Fibroblast of skin of left quadriceps (primary cell): ENCODE results near the gene CADPS2.
"Not testable (repeated sequence)": the region's sequence is repeated elsewhere in the genome, so short reads cannot be mapped to it uniquely, and the experiment has no call there.

Source experiments
- DNase-seq, 2 experiments: peaks; one replicate each; pipeline ENCODE4 v3.0.0-alpha.2; 2013; ENCODE audit warnings: low read depth in 2 of 2

The CADPS2 gene

DNA sequence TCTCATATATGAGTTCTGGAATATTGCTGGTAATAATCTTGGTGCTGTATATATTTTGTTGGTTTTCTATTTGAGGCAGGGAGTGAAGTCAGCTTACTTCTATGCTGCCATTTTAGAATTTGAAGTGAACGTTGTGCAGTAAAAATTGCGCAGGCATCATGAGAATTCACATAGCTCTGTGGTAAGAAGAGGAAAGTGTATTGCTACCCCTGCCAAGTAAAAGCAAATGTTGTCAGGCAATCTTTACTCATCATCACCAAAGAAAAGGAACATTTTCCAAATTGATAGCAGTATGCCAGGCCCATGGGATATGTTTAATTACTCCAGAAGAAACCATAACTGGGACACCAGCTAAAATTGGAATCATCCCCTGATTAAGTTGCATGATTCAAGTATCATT, 595.1 kb downstream of the CADPS2 start:
- DNase-seq: no peak

DNA sequence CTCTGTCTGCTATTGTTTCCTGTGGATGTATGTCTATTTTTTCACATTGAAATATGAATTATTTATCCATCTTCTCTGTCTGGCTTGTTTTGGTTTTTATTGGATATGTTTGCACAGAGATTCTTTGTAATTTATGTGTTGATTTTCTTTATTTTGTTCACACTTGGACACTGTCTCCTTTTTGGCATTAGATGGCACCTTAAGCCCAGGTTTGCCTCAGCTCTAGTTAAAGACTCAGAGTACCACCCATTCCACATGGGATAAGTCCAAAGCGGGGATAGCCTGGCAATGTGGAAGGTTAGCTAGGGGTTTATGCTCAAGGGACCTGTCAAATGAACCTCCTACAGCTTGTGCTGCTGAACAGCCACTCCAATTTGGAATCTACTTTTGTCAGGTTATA, 595.8 kb downstream of the CADPS2 start:
- no peak for DNase-seq

DNA sequence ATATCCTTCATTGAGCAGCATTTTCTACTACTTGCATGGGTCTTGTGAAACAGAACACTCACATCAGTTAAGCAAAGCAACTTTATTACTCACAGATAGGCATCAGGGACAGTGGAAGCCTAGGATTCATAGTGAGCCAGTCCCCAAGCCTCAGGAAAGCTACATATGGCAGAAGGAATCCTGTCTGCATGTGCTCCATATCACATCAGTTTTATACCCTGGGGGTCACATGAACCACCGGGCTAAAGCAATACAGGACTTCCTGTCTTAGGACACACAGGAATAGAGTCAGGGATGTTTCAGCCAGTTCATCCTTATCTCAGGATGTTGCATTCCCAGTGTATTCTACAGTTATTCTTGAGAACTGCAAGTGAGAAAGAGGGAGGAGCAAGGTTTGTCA, 596.8 kb downstream of the CADPS2 start:
- DNase-seq: no peak

DNA sequence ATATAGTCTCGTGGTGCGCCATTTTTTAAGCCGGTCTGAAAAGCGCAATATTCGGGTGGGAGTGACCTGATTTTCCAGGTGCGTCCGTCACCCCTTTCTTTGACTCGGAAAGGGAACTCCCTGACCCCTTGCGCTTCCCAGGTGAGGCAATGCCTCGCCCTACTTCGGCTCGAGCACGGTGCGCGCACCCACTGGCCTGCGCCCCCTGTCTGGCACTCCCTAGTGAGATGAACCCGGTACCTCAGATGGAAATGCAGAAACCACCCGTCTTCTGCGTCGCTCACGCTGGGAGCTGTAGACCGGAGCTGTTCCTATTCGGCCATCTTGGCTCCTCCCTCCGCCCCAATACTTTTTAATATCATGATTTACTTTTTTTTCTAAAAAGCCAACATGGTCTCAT, 601.7 kb downstream of the CADPS2 start:
- not testable (repeated sequence) for DNase-seq

DNA sequence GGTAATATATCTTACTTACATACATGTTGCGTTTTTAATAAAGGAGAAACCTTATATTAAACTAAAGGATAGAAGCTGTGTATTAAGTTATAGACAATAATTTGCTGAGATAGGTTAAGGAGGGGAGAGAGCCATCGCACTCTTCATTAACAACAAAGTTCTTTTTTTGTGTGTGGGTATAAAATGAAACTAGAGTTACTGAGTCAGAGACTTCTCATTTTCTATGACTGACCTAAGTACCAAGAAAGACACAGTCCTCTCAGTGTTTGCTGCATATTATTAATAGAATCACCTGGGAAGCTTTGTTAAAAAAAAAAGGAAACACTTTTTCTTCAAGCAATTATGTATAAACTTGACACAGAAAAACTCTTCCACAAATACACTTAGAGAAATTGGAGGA, 613.1 kb downstream of the CADPS2 start:
- DNase-seq: no peak

DNA sequence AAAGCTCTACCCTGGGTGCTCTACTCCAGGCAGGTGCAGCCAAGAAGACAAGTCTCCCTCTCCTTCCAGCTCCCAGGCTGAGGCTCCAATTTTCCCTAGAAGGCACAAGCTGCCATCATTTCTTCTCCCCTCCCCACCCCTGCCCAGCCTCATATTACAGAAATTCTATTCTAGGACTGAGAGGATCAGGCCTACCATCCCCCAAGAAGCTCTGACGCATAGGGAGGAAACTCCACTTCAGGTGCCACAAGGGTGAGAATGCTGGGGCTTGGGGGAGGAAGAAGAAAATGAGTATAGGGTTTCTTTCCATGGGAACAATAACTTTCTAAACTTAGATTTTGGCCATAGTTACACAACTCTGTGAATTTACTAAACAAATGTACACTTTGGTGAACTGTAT, 617.0 kb downstream of the CADPS2 start:
- no peak for DNase-seq
